GM12892 (cell line): ENCODE data around the gene SERINC2.

ENCODE experiments used
- POLR2A ChIP-seq: IDR thresholded peaks from 2 replicates; pipeline ENCODE4 v1.6.1; 2011; ENCODE audit warnings: low read depth, low read length, control low read depth
- POLR2AphosphoS5 ChIP-seq: IDR thresholded peaks from 2 replicates; pipeline ENCODE4 v1.6.1; 2011; ENCODE audit warnings: low read depth, low read length, control low read depth
- TAF1 ChIP-seq: IDR thresholded peaks from 2 replicates; pipeline ENCODE4 v1.6.1; 2011; ENCODE audit warnings: low read depth, mild to moderate bottlenecking, control low read depth, low read length, borderline replicate concordance

DNA sequence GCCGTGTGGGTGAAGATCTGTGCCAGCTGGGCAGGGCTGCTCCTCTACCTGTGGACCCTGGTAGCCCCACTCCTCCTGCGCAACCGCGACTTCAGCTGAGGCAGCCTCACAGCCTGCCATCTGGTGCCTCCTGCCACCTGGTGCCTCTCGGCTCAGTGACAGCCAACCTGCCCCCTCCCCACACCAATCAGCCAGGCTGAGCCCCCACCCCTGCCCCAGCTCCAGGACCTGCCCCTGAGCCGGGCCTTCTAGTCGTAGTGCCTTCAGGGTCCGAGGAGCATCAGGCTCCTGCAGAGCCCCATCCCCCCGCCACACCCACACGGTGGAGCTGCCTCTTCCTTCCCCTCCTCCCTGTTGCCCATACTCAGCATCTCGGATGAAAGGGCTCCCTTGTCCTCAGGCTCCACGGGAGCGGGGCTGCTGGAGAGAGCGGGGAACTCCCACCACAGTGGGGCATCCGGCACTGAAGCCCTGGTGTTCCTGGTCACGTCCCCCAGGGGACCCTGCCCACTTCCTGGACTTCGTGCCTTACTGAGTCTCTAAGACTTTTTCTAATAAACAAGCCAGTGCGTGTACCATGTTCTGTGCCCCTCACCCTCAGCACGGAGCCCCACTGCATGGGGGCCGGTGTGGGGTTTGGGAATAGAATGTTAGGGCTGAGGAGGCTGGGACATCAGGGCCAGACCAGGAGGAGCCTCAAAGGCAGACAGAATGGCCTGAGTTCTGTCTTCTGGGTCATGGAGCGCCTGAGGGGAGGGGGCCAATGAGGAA is 21.3 kb downstream of the SERINC2 start:
- TF ChIP-seq POLR2A (no peak), POLR2AphosphoS5 (no peak), TAF1 (no peak)
